Activated CD4-positive, alpha-beta T cell treated with anti-CD3 and anti-CD28 coated beads, Interleukin-2, amount 10 ng/mL, durations not matched to agents 24 days and 14 days (primary cell): ENCODE data around the gene RFK. TPM values are rescaled to one million over a fixed set of nuclear protein-coding genes. Genes with fewer than 3 reads are reported as not detected.

Experiments
- DNase-seq: peaks from one replicate; pipeline ENCODE4 v3.0.0; 2022
- H3K27ac Mint-ChIP-seq: one replicate; pipeline ENCODE4 v1.8.0; 2022; ENCODE audit warnings: mild to moderate bottlenecking, mixed read lengths
- H3K27me3 Mint-ChIP-seq: one replicate; pipeline ENCODE4 v1.8.0; 2022; ENCODE audit warnings: mixed read lengths
- H3K36me3 Mint-ChIP-seq: one replicate; pipeline ENCODE4 v1.8.0; 2022; ENCODE audit warnings: low read depth, mild to moderate bottlenecking, mixed read lengths
- H3K4me1 Mint-ChIP-seq: one replicate; pipeline ENCODE4 v1.8.0; 2021; ENCODE audit warnings: mixed read lengths
- H3K4me3 Mint-ChIP-seq: one replicate; pipeline ENCODE4 v1.8.0; 2022; ENCODE audit warnings: mild to moderate bottlenecking, moderate library complexity, mixed read lengths
- H3K9me3 Mint-ChIP-seq: one replicate; pipeline ENCODE4 v1.8.0; 2021; ENCODE audit warnings: mixed read lengths
- intact Hi-C: fragments of 100-400 bp; cut with micrococcal nuclease; formaldehyde crosslinking; loops from one replicate; pipeline ENCODE4 v1.15.1; 2023
- total RNA-seq: library from RNA; stranded (reverse); gene quantifications from 2 replicates; pipeline ENCODE4 v1.2.3, GENCODE V29; 2022

The RFK gene
- total RNA-seq, 1 donor from 2014 or later = 17.9 TPM

- intact Hi-C loops = loop anchor here (5.0 kb wide), 1 partner anchor 161 kb away; no protein-coding TSS in a partner anchor
- Mint-ChIP-seq H3K9me3 (no peaks in the 10 kb centered on the region), H3K4me1 (peaks cover 30% of the 10 kb centered on the region), H3K4me3 (no peak overlapping the region), H3K27me3 (no peaks in the 10 kb centered on the region), H3K27ac (no peak overlapping the region), H3K36me3 (no peaks in the 10 kb centered on the region)
- no peak for DNase-seq
These were observed 7.0 kb upstream of the RFK start for GRCh38 chr9:76401176-76401575.

- Mint-ChIP-seq H3K27me3 (no peaks in the 10 kb centered on the region), H3K4me3 (no peak overlapping the region), H3K36me3 (no peaks in the 10 kb centered on the region), H3K27ac (peak overlapping the region; percentile 39), H3K4me1 (peaks cover 33% of the 10 kb centered on the region), H3K9me3 (no peaks in the 10 kb centered on the region)
- DNase-seq = peak; percentile 63
- intact Hi-C loops = loop anchor here (1.0 to 5.0 kb wide), 2 partner anchors 162 to 251 kb away; no protein-coding TSS in a partner anchor
These were observed 6.4 kb upstream of the RFK start for GRCh38 chr9:76400534-76401096.

- no peaks in the 10 kb centered on the region for H3K36me3 Mint-ChIP-seq
- H3K4me1 Mint-ChIP-seq = peaks cover 35% of the 10 kb centered on the region
- no peak overlapping the region for H3K4me3 Mint-ChIP-seq
- no peak overlapping the region for H3K27ac Mint-ChIP-seq
- H3K27me3 Mint-ChIP-seq = no peaks in the 10 kb centered on the region
- intact Hi-C loops = loop anchor here (1.0 to 10.0 kb wide), 4 partner anchors 162 to 1445 kb away; partner anchors contain the start of genes C9orf40, NMRK1 and OSTF1
- H3K9me3 Mint-ChIP-seq = no peaks in the 10 kb centered on the region
- no peak for DNase-seq
These were observed 5.6 kb upstream of the RFK start for GRCh38 chr9:76399856-76400255.

GRCh38 chr9:76396597-76396996, 2.4 kb upstream of the RFK start:
- DNase-seq = no peak
- H3K4me1 Mint-ChIP-seq = peaks cover 32% of the 10 kb centered on the region
- no peak overlapping the region for H3K4me3 Mint-ChIP-seq
- peaks cover 13% of the 10 kb centered on the region for H3K36me3 Mint-ChIP-seq
- intact Hi-C loops = loop anchor here (10.0 kb wide), 2 partner anchors 1312 to 1442 kb away; partner anchors contain the start of genes C9orf40, NMRK1 and OSTF1
- no peak overlapping the region for H3K27ac Mint-ChIP-seq
- no peaks in the 10 kb centered on the region for H3K27me3 Mint-ChIP-seq
- no peaks in the 10 kb centered on the region for H3K9me3 Mint-ChIP-seq

GRCh38 chr9:76396144-76396543, 1.9 kb upstream of the RFK start:
- Mint-ChIP-seq H3K36me3 (peaks cover 14% of the 10 kb centered on the region), H3K9me3 (no peaks in the 10 kb centered on the region), H3K4me1 (peaks cover 31% of the 10 kb centered on the region), H3K27ac (no peak overlapping the region), H3K27me3 (no peaks in the 10 kb centered on the region), H3K4me3 (no peak overlapping the region)
- no peak for DNase-seq
- intact Hi-C loops = loop anchor here (10.0 kb wide), 2 partner anchors 1311 to 1441 kb away; partner anchors contain the start of genes C9orf40, NMRK1 and OSTF1

GRCh38 chr9:76395381-76395780, 1.2 kb upstream of the RFK start:
- peaks cover 30% of the 10 kb centered on the region for H3K4me1 Mint-ChIP-seq
- no peaks in the 10 kb centered on the region for H3K27me3 Mint-ChIP-seq
- intact Hi-C loops = loop anchor here (2.0 to 10.0 kb wide), 4 partner anchors 263 to 1441 kb away; partner anchors contain the start of genes C9orf40, NMRK1, OSTF1 and PCSK5
- no peak for DNase-seq
- H3K9me3 Mint-ChIP-seq = no peaks in the 10 kb centered on the region
- H3K36me3 Mint-ChIP-seq = peaks cover 20% of the 10 kb centered on the region
- H3K4me3 Mint-ChIP-seq = peak overlapping the region; percentile 50
- H3K27ac Mint-ChIP-seq = peak overlapping the region; percentile 12

GRCh38 chr9:76394960-76395252, 680 bp upstream of the RFK start:
- DNase-seq = peak; percentile 89
- no peaks in the 10 kb centered on the region for H3K27me3 Mint-ChIP-seq
- peaks cover 21% of the 10 kb centered on the region for H3K36me3 Mint-ChIP-seq
- intact Hi-C loops = loop anchor here (1.0 to 10.0 kb wide), 10 partner anchors 8 to 1440 kb away; partner anchors contain the start of genes C9orf40, GCNT1, NMRK1 and OSTF1
- peak overlapping the region; percentile 97 for H3K4me3 Mint-ChIP-seq
- no peaks in the 10 kb centered on the region for H3K9me3 Mint-ChIP-seq
- H3K27ac Mint-ChIP-seq = peak overlapping the region; percentile 99
- H3K4me1 Mint-ChIP-seq = peaks cover 27% of the 10 kb centered on the region

GRCh38 chr9:76390656-76391055, 3.6 kb downstream of the RFK start:
- intact Hi-C loops = loop anchor here (5.0 to 10.0 kb wide), 4 partner anchors 187 to 1436 kb away; partner anchors contain the start of genes C9orf40, NMRK1 and OSTF1
- Mint-ChIP-seq H3K4me1 (peaks cover 26% of the 10 kb centered on the region), H3K27ac (no peak overlapping the region), H3K36me3 (peaks cover 46% of the 10 kb centered on the region), H3K27me3 (no peaks in the 10 kb centered on the region), H3K9me3 (no peaks in the 10 kb centered on the region), H3K4me3 (no peak overlapping the region)
- no peak for DNase-seq

- H3K36me3 Mint-ChIP-seq = peaks cover 2% of the 10 kb centered on the region
- DNase-seq = no peak
- intact Hi-C loops = no loop called here
- no peaks in the 10 kb centered on the region for H3K27me3 Mint-ChIP-seq
- H3K27ac Mint-ChIP-seq = no peak overlapping the region
- H3K9me3 Mint-ChIP-seq = no peaks in the 10 kb centered on the region
- H3K4me1 Mint-ChIP-seq = no peaks in the 10 kb centered on the region
- no peak overlapping the region for H3K4me3 Mint-ChIP-seq
These were observed 14.7 kb downstream of the RFK start for GRCh38 chr9:76379494-76379893.

- intact Hi-C loops = no loop called here
- no peaks in the 10 kb centered on the region for H3K9me3 Mint-ChIP-seq
- H3K27me3 Mint-ChIP-seq = no peaks in the 10 kb centered on the region
- H3K4me3 Mint-ChIP-seq = no peak overlapping the region
- no peaks in the 10 kb centered on the region for H3K4me1 Mint-ChIP-seq
- H3K27ac Mint-ChIP-seq = no peak overlapping the region
- DNase-seq = no peak
- no peaks in the 10 kb centered on the region for H3K36me3 Mint-ChIP-seq
These were observed 15.7 kb downstream of the RFK start for GRCh38 chr9:76378367-76379073.

GRCh38 chr9:76377791-76378190, 16.4 kb downstream of the RFK start:
- Mint-ChIP-seq H3K36me3 (no peaks in the 10 kb centered on the region), H3K27ac (no peak overlapping the region), H3K27me3 (no peaks in the 10 kb centered on the region), H3K9me3 (no peaks in the 10 kb centered on the region), H3K4me3 (no peak overlapping the region), H3K4me1 (no peaks in the 10 kb centered on the region)
- intact Hi-C loops = no loop called here
- no peak for DNase-seq

- no peak overlapping the region for H3K27ac Mint-ChIP-seq
- H3K9me3 Mint-ChIP-seq = no peaks in the 10 kb centered on the region
- intact Hi-C loops = no loop called here
- H3K4me1 Mint-ChIP-seq = no peaks in the 10 kb centered on the region
- H3K36me3 Mint-ChIP-seq = no peaks in the 10 kb centered on the region
- no peak for DNase-seq
- H3K4me3 Mint-ChIP-seq = no peak overlapping the region
- H3K27me3 Mint-ChIP-seq = no peaks in the 10 kb centered on the region
These were observed 19.3 kb downstream of the RFK start for GRCh38 chr9:76374783-76375559.

GRCh38 chr9:76373784-76374474, 20.3 kb downstream of the RFK start:
- intact Hi-C loops = no loop called here
- Mint-ChIP-seq H3K9me3 (no peaks in the 10 kb centered on the region), H3K36me3 (no peaks in the 10 kb centered on the region), H3K27me3 (no peaks in the 10 kb centered on the region), H3K4me1 (no peaks in the 10 kb centered on the region), H3K27ac (no peak overlapping the region), H3K4me3 (no peak overlapping the region)
- DNase-seq = no peak
